BE2C (cell line): ENCODE measurements around the gene PBX4.

Experiments used
- DNase-seq: peaks from one replicate; pipeline ENCODE4 v3.0.0-alpha.2; 2020
- H3K27me3 ChIP-seq: fragments of 250-450 bp; sonication (Bioruptor Pico); 2 replicates; pipeline ENCODE4 v1.5.1; 2020; ENCODE audit warnings: mild to moderate bottlenecking
- H3K36me3 ChIP-seq: fragments of 250-450 bp; sonication (Bioruptor Pico); 2 replicates; pipeline ENCODE4 v1.5.1; 2020; ENCODE audit warnings: mild to moderate bottlenecking
- H3K4me1 ChIP-seq: fragments of 250-450 bp; sonication (Bioruptor Pico); 2 replicates; pipeline ENCODE4 v1.5.1; 2020
- H3K4me3 ChIP-seq: 2 replicates; pipeline ENCODE4 v1.5.1; 2011; ENCODE audit warnings: low read depth, low read length
- H3K9me3 ChIP-seq: fragments of 250-450 bp; sonication (Bioruptor Pico); 2 replicates; pipeline ENCODE4 v1.5.1; 2020
- CTCF ChIP-seq: IDR thresholded peaks from 2 replicates; pipeline ENCODE4 v1.5.1; 2012; ENCODE audit warnings: mild to moderate bottlenecking, low read depth, low read length

Gene PBX4

DNA sequence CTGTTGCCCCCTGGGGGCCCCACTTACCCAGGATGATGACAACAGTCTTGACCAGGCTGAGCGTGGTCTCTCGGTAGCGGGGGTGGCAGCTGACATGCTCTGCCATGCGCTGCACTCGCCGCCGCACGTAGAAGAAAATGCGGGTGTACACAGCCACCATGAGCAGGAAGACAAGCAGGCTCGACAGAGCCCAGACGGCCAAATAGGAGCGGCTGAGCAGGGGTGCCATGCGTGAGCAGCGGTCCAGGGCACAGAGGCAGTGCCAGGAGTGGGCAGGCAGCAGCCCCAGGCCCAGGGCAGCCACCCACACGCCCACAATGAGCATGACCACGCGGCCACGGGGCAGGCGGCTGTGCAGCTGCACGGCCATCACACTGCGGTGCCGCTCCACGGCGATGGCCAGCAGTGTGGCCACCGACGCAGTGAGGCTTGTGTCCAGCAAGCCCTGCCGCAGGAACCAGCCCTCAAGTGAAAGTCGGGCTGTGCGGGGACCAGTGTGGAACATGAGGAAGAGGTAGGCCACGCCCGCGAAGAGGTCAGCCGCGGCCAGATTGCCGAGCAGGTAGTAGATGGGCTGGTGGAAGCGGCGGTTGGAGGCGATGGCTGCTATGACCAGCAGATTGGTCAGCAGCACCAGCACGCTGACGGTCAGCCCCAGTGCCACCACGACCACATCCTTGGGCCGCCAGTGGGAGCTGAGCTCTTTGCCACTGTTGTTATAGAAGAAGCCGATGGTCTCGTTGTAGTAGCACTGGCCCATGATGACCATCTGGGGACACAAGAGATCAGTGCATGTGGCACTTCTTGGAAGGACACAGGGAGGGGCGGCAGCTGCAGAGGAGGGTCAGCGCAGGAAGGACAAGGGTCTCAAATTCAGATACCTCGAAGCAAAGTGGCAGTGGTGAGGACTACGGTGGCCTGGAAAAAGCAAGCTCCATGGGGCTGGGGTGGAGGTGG, 8.3 kb upstream of the PBX4 start:
- Histone ChIP-seq H3K9me3 (no peaks in the 10 kb centered on the region; the same call in 1 of the 2 replicates), H3K36me3 (no peaks in the 10 kb centered on the region), H3K4me3 (no peak overlapping the region), H3K27me3 (peaks cover 11% of the 10 kb centered on the region), H3K4me1 (no peaks in the 10 kb centered on the region)
- no peak for DNase-seq
- TF ChIP-seq CTCF, result no peak

DNA sequence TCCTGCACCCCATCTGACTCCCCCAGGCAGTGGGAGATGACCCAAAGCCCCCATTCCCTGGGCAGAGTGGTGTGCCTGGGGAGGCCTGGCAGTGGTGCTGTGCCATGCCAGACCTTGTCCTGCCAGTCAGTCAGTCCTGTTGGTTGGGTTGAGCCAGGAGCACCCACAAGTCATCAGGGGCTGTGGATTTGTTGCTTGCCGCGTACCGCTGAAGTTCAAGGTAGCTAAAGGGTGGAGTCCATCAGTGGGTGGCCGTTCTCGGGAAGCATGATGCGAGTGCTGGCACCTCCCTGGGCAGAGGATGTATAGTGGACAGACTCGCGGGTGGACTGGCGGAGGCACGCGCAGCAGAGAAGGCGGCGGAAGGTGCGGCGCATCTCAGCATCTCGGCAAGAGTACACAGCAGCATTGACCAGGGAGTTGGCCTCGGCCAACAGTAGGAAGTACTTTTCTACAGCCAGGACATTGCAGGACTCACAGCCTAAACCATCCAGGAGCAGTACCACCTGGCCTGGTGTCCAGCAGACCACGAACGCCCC, 5.6 kb upstream of the PBX4 start:
- no peaks in the 10 kb centered on the region for H3K4me1 ChIP-seq
- DNase-seq, result no peak
- H3K4me3 ChIP-seq, result no peak overlapping the region
- no peak for TF ChIP-seq CTCF
- H3K9me3 ChIP-seq, result no peaks in the 10 kb centered on the region; the same call in 1 of the 2 replicates
- no peaks in the 10 kb centered on the region for H3K36me3 ChIP-seq
- peaks cover 11% of the 10 kb centered on the region for H3K27me3 ChIP-seq

- no peaks in the 10 kb centered on the region; the same call in 1 of the 2 replicates for H3K9me3 ChIP-seq
- no peak for TF ChIP-seq CTCF
- H3K4me1 ChIP-seq, result no peaks in the 10 kb centered on the region
- DNase-seq, result no peak
- no peak overlapping the region for H3K4me3 ChIP-seq
- no peaks in the 10 kb centered on the region for H3K36me3 ChIP-seq
- peaks cover 8% of the 10 kb centered on the region for H3K27me3 ChIP-seq
Measured at GRCh38 chr19:19623383-19623782, 4.9 kb upstream of the PBX4 start.

DNA sequence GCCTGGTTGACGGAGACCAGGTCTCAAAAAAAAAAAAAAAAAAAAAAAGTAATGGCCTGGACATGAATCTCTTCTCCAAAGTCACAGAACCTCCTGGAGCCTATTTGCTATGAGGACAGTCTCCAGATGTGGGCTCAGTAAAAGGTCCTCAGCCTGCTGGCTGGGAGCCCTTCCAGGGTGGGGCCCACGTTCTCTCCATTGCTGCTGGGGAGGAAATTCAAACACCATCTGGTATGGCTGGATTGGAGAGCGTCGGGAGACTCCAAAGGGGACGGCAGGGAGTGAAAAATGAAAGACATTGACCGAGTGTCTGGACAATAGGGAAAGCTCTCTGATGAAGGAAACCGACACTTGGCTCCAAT, 1.3 kb upstream of the PBX4 start:
- Histone ChIP-seq H3K4me3 (no peak overlapping the region), H3K27me3 (no peaks in the 10 kb centered on the region), H3K36me3 (no peaks in the 10 kb centered on the region), H3K4me1 (no peaks in the 10 kb centered on the region), H3K9me3 (peaks cover 4% of the 10 kb centered on the region; the same call in 1 of the 2 replicates)
- TF ChIP-seq CTCF, result no peak
- DNase-seq, result no peak

DNA sequence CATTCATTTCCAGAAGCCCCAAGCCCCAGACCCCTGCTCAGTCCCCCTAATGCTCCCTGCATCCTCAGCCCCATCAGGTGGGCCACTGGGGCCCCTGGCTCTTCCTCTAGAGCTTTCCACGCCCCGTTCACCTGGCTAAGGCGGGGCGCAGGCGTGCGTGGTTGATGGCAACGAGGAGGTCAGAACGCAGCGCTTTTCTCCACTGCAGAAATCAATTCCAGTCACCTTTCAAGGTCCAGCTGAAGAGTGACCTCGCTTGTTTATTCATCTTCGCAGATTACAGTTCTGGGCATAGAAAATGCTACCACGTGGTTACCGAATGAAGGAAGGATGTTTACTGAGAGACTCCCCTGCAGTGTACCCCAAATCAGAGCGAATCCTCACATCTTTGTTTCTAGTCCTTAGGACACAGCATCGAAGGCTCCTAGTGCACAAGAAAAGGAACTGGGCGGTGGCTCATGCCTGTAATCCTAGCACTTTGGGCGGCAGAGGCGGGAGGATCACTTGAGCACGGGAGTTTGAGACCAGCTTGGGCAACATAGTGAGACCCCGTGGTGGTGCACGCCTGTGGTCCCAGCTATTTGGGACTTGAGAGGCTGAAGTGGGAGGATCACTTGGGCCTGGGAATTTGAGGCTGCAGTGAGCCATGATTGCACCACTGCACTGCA, 828 bp upstream of the PBX4 start:
- DNase-seq, result no peak

More for the DNA sequence above, 828 bp upstream of the PBX4 start:
- no peak overlapping the region for H3K4me3 ChIP-seq
- TF ChIP-seq CTCF, result no peak
- H3K36me3 ChIP-seq, result no peaks in the 10 kb centered on the region
- peaks cover 4% of the 10 kb centered on the region; the same call in 1 of the 2 replicates for H3K9me3 ChIP-seq
- no peaks in the 10 kb centered on the region for H3K27me3 ChIP-seq
- H3K4me1 ChIP-seq, result no peaks in the 10 kb centered on the region
